GM18511 (cell line): Measurements from ENCODE around the gene HRH4.
A peak's percentile ranks its signal among the peaks of the same experiment; 100 is the strongest.

Experiments
- ATAC-seq: cut with Tn5 transposase; IDR thresholded peaks from one replicate; pipeline ENCODE4 v1.9.1; 2021; ENCODE audit warnings: mild to moderate bottlenecking, moderate library complexity; ENCODE audit not compliant: unreplicated experiment

The HRH4 gene

GRCh38 chr18:24462838-24463775 lies 2.7 kb downstream of the HRH4 start:
- no peak for ATAC-seq

GRCh38 chr18:24465486-24465885 lies 5.0 kb downstream of the HRH4 start:
- ATAC-seq = no peak

GRCh38 chr18:24466771-24467170 lies 6.3 kb downstream of the HRH4 start:
- no peak for ATAC-seq

DNA sequence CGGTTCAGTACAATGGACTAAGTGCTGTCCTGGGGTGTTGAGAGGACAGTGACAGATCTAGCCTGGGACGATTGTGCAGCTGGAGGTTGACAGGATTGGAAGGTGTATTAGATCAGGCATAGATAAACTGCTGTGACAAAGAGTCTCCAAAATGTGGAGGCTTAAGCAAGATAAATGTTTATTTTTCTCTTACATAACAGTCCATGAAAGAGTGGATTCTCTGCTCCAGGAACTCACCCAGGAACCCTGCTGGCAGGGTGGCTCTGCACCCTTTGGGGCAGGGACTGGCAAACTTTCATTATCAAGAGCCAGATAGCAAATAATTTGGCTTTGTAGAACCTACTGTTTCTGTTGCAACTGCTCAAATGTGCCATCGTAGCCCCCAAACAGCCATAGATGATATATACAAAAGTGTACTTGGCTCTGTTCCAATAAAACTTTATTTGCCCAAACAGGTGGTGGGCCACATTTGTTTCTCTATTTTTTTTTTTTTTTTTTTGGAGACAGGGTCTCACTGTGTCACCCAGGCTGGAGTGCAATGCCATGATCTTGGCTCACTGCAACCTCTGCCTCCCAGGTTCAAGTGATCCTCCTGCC lies 9.7 kb downstream of the HRH4 start:
- no peak for ATAC-seq

- ATAC-seq = no peak
Measured at GRCh38 chr18:24470805-24471204, 10.4 kb downstream of the HRH4 start.

DNA sequence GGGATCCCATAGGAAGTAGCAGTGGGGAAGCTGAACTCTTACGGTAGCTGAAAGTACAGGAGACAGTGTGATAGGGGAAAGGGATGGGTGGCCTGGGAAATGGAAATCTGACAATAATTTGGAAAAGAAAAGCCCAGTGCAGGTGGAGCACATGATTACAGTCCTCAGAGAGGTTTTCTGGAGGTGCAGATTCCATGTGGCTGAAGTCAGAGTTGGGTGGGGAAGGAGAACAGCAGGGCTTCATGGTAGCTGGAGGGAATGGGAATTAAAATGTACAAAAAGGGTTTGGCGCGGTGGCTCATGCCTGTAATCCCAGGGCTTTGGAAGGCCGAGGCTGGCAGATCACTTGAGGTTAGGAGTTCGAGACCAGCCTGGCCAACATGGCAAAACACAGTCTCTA lies 12.2 kb downstream of the HRH4 start:
- ATAC-seq = no peak

DNA sequence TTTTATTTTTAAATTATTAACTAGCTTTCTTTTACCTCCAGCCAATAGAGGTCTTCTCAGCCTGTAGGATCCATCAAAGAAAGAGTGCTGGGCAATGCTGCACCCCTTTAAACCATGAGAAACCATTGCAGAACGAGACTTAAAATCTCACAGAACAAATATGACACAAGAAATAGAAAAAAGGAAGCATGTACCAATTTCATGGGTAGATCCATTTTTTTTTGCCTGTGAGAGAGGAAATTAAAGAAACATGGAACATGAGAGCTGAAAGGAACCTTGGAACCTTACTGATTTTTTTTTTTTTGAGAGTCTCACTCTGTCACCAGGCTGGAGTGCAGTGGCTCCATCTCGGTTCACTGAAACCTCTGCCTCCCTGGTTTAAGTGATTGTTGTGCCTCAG lies 14.0 kb downstream of the HRH4 start:
- no peak for ATAC-seq

- no peak for ATAC-seq
Measured at GRCh38 chr18:24475926-24476589, 15.6 kb downstream of the HRH4 start.

- ATAC-seq = no peak
Measured at GRCh38 chr18:24479371-24479770, 18.9 kb downstream of the HRH4 start.

DNA sequence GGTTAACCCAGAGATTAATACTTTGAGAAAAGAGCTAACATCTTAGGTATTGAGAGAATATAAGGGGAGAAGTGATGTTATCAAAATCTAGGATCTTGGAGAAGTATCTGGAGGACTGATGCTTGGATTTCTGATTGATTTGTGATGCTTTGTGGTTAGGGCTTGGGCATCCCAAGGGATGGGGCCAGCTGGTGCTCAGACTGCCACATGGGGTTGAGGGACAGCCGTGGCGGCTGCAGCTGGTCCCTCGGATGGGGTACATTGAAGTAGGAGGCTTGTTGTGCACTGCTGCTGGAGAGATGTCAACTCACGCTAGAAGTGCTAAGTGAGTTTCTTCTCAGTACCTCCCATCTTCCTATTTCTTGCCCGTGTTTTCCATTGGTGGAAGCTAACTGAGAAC lies 22.4 kb downstream of the HRH4 start:
- no peak for ATAC-seq

GRCh38 chr18:24485681-24486080 lies 25.2 kb downstream of the HRH4 start:
- no peak for ATAC-seq

- ATAC-seq = no peak
Measured at GRCh38 chr18:24486684-24487083, 26.2 kb downstream of the HRH4 start.

- no peak for ATAC-seq
Measured at GRCh38 chr18:24488824-24489493, 28.5 kb downstream of the HRH4 start.

DNA sequence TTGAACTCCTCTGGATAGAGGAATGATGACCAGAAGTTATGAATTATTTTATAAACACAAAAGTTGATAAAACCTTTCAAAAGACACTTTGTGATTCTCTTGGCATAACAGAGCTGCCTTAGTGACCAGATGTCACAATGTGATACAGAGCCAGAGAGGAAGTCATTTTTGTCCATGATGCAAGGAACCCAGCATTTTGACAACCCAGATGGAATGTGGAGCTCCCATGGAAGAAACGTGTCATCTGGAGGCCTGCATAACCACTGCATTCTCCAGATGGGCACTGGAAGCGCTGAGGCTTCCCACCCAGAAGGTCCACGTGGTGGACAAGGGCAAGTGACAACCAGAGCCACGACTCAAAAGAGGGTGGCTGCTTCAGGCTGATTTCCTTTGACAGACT lies 30.1 kb downstream of the HRH4 start:
- ATAC-seq = no peak

DNA sequence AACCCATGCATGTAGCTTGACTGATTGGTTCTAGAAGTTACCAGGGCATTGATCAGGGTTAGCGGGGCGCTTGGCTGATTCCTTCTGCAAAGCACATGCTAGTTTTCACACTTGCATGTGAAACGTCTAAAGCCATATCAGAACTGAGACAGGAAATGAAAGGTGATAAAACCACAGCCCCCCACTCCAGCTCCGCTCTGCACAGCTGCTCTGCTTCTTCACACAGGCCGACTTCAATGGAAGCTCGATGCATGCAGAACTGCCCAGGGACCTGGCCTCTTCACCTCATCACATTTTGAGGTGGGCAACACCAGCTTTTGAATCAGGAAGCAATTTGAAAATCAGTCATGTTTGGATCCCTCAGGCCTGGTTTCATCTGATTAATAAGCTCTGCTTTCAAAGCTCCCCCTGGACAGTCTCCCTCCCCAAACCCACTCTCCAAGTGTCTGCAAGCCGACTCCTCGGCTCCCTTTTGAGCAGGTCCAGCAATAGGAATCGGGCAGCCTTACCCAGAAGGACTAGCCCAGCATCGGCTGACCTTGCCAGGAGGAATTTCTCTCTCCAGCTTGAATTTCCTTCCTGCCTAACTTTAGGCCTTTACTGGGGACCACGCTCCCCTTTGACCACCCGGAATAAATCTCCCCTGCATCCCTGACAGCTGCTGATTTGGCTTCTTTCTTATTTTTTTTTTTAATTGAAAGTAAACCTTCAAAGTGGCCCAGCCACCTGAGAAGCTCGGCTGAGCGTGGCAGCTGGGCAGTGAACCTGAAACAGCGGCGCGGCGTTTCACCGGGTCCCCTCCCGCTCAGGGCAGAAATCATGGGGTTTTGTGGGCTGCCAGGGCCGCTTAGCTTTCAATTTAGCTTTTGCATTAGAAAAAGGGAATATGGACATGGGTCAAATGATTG lies 31.7 kb downstream of the HRH4 start:
- ATAC-seq = peak; percentile 92

DNA sequence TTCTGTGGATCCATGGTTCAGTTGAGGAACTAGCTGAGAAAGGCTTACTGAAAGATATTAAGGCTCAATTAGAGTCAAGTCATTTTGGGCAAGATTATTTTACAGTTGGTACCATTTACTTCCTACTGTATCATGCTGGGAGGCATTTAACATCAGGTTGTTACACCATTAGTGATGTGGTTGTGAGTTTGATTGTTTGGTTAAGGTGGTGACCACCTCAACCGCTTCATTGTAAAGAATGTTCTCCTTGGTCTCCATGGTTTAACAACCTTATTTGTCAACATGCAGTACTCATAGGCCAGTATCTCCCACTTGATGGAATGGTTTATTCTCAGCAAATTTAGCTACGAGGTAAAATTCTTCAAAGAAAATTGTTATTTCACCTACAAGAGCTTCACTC lies 34.1 kb downstream of the HRH4 start:
- ATAC-seq = no peak

DNA sequence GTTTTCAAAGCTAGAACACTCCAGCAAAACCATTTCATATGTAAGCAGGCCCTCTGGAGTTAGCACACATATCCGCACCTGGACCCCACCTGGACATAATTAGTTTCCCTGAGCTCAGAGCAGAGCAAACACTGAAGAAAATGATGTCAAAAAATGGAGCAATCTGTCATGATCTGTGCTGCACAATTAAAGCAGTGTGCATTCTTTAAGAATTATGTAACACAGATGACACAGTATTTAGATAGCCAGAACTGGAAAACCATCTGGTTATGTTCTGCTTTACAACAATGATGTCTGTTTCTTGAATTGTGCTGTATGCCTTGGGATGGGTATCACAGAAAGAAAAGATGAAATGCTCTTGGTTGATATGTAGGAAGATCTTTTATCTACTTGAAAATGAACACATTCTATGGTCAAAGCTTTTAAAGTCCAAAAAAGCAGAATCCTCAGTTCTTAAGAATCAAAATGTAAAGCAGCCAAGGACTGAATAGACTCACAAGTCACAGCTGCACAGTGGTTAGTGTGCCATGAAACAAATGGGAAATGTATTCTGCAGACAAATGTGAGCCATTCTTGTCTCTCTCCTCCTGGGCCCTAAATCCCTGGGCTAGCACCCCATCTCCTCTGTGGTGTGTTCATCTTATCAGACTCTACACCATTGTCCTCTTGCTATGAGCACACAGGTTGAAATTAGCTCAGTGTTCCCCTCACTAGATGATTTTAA lies 36.8 kb downstream of the HRH4 start:
- no peak for ATAC-seq

- ATAC-seq = no peak
Measured at GRCh38 chr18:24499814-24500213, 39.4 kb downstream of the HRH4 start.

DNA sequence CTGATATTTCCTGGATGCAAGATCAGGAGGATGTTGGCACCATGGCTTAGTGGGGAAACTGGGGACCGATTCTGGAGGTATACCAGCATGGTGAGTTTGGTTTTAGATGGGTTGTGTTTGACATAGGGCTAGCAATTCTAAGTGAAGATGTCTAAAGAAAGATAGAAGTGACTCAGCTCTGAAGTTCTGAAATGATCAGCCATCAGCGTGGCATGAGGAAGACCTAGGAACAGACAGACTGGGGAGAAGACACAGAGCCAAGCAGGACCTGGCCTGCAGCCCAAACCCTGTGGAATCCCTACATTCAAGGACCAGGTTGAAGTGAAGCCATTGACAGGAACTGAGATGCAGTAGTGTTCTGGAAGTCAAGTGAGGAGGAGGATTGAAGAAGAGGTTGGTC lies 39.8 kb downstream of the HRH4 start:
- ATAC-seq = no peak

DNA sequence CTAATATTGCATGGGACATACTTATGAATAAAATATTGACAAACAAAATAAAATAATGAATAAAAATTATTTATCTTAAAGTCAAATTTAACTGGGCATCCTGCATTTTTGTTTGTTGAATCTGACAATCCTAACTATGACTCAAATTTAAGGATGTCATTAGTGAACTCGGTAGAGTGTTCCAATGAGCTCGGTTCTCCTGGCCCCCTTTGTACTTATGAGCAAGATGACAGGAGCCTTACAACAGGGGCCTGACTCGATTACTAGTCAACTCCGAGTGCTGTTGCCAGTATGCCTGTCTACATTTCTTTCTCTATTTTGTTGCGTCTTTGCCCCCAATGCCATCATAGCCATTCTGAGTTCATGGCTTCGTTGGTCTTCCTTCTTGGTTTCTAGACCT lies 40.3 kb downstream of the HRH4 start:
- no peak for ATAC-seq
